HG02588 (cell line): ENCODE results near the gene ZPBP2.
"Not testable (repeated sequence)": the region's sequence is repeated elsewhere in the genome, so short reads cannot be mapped to it uniquely, and the experiment has no call there.

ENCODE experiments used
- ATAC-seq: cut with Tn5 transposase; IDR thresholded peaks from one replicate; pipeline ENCODE4 v1.9.1; 2021; ENCODE audit warnings: mild to moderate bottlenecking, moderate library complexity; ENCODE audit not compliant: unreplicated experiment

ZPBP2 gene

DNA sequence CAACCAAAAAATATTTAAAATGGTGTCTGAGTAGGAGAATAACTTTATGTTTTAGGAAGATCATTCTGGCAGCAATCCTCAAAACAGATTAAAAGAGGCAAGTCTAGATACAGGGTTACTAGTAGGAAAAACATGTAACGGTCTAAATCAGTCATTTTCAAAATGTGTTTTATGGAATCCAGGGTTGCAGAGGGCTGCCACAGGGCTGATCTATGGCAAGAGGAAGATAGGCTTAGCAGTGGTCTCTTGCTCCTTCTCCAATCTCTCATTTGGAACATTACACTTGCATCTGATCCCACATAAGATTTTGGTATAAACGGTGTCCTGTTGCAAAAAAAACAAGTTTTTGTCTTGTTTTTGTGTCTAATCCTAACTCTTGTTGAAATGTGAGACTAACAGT, 13.1 kb upstream of the ZPBP2 start:
- no peak for ATAC-seq

DNA sequence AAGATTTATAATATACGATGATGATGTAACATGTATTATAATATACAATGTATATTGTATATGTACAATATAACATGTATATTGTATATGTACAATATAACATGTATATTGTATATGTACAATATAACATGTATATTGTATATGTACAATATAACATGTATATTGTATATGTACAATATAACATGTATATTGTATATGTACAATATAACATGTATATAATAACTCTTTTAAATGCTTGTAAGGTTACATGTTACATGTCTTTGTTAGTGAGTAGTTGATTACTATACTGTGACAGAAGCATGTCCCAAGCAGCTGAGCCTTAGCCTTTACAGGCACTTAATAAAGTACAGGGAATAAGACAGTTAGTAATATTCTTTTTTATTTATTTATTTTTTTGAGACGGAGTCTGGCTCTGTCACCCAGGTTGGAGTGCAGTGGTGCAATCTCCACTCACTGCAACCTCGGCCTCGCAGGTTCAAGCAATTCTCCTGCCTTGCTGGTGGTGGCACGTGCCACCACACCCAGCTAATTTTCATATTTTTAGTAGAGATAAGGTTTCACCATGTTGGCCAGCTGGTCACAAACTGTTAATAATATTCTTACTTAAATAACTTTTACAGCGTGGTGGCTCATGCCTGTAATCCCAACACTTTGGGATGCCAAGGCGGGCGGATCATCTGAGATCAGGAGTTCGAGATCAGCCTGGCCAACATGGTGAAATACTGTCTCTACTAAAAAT, 11.9 kb upstream of the ZPBP2 start:
- ATAC-seq = not testable (repeated sequence)

DNA sequence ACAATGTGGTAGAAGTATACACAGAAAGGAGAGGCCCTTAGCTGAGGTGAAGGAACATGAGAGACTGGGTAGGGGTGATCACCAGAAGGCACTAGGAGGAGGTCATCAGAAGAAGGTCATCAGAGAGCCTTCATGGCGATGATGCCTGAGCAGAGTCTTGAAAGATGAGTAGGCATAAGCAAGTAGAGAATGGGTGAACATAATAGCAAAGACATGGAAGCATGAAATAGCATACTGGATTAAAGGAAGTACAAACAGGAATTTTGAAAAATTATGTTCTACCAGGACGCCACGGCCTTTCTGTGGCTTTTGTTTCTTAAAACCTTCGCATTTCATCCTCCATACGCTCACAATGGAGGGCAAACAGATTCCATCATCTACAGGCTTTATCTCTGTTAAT, 6.8 kb upstream of the ZPBP2 start:
- no peak for ATAC-seq

DNA sequence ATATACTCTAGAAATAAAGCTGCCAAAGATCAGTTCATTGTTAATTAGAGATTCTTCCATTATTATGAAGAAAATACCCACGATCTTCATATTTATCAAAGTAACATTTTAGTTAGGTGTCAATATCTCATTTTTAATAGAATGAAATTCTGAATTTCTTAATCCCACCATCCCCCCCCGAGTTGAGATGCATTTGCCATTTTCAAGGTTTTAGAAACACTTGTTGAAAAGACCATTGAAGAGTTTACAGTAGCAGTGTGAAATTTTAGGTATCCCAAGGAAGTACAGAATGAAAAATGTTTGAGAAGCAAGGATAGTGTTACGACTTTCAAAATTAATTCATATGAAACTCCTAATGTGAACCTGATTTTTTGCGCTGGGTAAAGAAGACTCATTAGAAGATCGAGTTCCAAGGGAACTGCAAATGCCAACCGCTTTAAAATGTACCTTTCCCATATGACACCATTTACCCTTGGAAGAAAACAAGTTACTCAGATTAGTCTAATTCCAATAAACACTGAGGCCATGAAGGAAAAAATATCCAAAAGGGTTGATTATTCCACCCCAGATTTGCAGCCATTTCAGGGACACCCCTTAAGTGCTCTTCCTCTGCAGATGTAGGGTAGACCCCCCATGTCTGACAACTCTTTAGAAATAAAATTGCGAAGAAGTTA, 4.6 kb upstream of the ZPBP2 start:
- no peak for ATAC-seq

DNA sequence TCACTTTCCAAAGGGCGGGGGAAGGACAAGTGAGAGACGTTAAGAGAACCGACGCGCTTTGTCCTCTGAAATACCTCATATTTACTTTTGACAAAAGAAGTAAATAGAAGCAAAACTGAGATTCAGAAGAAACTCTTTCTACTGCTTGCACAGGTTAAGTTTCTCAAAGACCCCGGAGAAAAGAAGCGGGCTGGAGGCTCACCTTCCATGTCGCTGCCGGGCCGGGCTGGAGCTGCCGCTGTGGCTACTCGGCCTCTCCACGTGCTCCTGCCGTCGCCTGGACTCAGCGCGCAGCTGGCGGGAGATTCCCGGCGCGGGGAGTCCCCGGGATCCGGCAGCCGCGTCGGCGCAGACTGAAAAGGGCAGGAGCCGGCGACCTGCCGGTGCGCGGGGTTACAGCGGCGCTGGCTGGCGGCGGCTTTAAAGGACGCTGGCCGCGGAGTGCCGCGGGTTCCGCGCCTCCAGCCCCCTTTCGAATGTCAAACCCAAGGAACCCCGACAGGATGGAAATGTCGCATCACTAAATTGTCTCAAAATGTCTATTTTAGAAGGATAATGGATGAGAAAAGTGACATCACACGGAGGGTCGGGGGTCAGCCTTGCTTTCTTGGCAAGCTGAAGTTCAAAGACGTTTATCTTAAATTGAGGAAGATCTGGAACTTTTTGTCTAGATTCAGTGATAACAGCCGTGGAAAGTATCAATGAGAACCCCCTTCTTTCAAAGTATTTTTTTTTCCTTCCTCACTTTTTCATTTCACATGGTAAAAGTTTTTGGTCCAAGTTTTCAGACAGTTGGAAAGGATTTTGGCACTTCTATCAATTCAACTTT, 3.9 kb upstream of the ZPBP2 start, which contains the start of gene IKZF3:
TSS of gene IKZF3 (minus strand) at position 395 of the 829 bp plus-strand sequence. CDS start at position 209, 186 bp downstream.
- ATAC-seq = peak; percentile 39

DNA sequence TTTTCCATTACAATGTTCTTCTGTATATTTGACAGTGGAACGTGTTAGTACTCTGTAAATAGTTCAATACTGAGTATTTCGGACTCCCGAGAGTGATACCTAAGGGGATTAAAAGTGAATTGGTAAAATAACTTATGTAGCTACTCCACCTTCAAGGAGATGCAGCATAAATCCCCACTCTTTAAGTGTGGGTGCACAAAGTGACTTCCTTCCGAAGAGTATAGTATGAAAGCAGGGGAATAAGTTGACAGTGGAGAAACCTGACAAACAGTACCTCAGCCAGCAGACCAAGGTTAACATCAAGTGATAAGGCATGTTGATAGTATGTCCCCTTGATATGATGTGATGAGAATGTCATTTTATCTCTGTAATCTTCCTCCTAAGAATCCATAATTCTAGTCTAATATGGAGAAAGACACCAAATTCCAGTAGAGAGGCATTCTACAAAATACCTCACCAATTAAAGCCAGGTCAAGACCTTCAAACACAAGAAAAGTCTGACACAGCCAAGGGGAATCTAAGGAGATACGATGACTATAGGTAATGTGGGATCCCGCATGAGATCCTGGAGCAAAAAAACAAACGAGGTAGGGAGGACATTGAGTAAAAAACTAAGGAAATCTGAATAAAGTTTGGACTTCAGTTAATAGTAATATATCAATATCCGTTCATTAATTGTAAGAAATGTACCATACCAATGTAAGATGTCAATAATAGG, 1.8 kb upstream of the ZPBP2 start:
- ATAC-seq = no peak

DNA sequence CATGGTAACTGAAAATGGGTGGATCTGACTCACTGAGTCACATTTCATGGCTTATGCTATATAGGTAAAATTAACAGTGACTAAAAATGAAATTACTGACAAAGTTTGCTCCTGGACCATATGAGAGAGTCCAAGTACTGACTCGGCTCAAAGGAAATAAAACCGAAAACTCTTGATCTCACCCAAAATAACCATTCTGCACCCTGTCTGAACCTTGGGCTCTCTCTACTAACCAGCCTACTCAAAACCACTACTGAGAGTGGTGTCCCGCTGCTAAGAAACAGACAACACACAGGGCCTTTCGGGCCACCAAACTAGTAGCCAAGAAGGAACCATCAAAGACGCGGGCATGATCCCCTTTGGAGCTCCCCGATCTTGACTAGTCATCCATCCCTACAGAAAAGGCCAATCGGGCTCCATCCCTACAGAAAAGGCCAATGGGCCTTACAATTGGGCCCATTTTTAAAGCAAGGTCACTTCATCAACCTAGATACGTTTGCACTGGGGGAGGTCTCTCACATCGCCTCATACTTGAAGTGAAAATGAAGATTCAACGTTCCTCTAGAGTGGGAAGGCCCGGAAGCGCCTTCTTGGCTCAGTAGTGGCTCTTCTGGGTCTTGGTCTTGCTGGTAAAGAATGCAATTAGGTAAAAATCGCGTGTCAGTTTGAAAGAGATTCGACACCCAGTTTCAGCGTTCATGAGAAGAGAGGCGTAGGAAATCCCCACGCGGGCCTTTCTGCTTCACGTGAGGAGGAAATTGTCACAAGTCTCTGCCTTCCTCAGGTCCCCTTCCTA, 720 bp upstream of the ZPBP2 start:
- peak; percentile 53 for ATAC-seq

DNA sequence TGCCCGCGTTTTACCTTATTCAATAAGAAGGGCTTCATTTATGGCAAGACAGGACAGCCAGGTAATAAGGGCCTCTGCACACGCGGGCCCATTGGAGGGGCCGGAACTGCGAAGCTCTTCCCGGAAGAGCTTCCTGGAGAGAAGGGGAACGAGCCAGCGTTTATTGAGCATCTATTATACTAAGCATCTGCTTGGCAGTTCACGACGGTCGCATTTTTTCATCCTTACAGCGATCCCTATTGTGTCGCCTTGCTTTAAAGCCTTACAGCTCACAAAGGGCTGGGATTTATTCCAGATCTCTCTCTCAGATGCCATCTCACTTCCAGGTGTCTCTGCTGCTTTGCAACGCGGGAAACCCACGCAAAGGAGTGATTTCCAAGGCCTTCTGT, 546 bp downstream of the ZPBP2 start:
- no peak for ATAC-seq

DNA sequence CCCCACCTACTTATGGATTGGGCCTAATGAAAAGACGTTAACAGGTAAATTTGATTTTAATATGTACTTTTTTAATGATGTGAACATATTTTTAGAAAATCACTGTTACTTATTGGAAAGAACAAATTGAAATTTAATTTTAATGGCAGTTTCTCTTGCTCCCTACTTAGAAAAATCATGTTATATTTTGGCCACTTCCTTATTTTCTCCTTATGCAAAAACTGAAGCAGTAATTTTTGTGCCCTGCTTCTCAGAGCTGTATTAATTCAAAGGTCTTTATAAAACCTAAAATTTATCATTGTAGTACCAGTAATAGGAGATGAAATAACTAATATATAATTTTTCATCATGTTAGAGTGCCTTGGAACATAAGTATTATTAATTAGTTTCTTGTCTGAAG, 2.8 kb downstream of the ZPBP2 start:
- ATAC-seq = no peak

DNA sequence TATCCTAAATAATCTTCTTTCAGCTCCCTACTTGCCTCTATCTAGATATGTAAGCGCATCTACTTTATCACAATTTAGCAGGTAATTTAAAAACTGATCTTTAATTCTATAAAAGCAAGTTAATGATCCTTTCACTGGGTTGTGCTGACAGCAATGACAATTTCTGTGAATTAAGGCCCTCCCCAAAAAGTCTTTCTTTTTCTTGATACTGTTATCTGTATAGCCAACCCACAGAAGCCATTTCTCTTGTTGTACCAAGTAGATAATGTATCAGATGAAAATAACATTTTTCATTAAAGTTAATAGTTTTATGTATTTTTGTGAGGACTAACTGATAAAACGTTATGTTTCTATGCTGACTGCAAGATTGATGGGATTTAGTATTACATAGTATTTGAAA, 3.8 kb downstream of the ZPBP2 start:
- no peak for ATAC-seq

DNA sequence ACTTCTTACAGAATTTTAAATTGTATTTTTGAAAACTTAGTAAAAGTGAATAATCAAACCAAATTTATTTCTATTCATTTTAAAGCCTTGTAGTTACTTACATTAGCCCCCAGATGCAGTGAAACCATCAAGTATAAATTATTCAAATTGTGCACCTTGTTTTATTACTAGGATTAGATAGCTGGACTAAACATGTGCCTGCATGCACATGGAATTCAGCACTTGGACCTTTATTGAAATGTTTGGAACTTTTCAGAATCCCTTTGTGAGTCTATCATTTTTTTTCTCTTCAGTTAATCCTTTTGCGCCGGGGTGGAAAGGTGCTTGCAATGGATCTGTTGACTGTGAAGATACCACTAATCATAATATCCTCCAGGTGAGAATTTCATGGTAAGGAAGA, 4.7 kb downstream of the ZPBP2 start:
- ATAC-seq = no peak

DNA sequence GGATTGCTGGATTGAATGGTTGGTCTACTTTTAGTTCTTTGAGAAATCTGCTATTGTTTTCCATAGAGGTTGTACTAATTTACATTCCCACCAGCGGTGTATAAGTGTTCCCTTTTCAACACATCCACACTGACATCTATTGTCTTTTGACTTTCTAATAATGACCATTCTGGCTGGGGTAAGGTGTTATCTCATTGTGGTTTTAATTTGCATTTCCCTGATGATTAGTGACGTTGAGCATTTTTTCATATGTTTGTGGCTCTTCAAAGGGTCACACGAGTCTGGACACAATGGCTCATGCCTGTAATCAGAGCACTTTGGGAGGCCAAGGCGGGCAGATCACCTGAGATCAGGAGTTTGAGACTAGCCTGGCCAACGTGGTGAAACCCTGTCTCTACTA, 18.1 kb downstream of the ZPBP2 start:
- ATAC-seq = not testable (repeated sequence)

DNA sequence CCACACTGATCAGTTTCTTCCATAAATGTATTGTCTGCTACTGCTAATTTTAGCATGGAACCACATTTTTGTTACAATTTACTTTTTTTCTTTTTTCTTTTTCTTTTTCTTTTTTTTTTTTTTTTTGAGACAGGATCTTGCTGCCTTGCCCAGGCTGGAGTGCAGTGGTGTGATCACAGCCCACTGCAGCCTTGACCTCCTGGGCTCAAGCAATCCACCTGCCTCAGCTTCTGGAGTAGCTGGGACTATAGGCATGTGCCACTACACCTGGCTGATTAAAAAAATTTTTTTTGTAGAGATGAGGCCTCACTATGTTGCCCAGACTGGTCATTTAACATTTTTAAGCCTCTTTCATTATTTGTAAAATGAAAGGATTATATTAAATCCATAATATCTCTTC, 19.1 kb downstream of the ZPBP2 start:
- ATAC-seq = no peak

DNA sequence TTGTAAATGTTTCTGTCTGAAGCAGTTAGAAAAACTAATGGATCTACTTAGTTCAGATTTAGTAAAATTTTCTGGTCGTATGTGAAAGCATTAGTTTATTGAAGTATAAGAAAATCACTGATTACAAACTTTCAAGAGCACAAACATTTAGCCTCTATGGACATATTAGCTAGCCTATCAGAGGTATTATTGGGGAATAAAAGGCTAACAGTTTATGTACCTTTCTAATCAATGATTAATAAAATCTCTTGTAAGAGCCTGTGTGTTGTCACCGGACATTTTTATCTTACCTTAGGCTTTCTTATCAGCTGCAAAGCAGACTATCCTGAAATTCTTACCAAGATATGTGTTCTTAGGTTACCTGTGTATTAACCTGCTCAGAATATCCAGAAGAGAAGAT, 21.2 kb downstream of the ZPBP2 start:
- ATAC-seq = no peak

DNA sequence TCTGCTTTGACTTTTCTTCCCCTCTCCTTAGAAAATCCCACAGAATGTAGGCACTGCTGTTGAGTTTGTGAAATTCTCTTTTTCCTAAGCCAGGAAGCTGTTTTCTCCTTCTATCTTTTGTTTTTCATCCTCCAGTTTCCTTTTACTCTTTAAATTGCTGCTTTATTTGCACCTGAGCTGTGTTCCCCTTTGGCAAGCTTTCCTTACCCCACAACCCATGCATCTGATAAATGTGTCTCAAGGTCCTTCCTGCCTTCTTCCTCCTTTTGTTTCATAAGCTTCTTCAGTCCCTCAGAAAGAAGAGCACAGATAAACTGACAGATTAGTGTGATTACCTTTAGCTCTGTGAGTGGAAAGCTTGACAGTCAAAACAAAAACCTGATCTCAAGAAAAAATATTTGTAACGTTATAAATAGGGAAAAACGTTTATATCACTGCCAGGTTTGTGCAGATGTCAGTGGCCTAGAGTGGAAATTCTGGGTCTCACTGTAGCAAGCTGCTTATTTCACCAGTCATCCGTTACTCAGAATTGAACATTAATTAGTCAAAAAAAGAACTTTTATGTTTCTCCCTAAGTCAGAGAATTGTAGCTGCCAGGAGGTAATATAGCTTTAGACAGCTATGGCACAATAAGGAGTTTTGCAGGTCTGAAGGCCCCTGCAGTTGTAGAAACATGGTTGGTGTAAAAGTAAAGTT, 26.8 kb downstream of the ZPBP2 start:
- ATAC-seq = no peak

DNA sequence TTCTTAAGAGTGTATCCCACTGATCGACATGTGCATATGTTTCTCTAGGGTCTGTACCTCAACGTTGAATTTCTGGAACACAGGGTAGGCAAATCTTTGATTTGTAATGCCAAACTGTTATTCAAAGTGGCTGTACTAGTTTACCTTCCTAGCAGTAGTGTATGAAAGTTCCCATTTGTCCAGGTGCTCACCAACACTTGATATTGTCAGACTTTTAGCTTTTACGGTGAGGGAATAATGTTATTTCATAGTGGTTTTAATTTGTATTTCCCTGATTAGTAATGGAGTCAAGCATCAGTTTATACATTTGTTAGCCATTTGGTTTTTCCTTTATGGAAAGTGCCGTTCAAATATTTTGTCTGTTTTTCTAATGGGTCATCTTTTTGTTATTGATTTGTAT, 30.1 kb downstream of the ZPBP2 start:
- no peak for ATAC-seq

DNA sequence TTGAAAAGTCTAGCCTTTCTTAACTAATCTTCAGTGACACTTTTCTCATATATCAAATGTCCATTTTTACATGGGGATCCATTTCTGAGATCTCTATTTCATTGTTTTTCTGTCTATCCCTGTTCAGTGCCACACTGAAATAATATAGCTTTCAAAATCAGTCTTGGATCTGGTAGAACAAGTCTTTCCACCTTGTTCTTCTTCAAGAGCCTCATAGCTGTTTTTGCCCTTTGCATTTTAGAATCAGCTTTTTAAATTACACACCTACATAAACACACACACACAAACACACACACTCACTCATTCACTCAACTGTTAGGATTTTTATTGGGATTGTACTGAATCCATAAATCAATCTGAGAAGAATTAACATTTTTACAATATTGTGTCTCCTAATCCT, 31.2 kb downstream of the ZPBP2 start:
- ATAC-seq = no peak

DNA sequence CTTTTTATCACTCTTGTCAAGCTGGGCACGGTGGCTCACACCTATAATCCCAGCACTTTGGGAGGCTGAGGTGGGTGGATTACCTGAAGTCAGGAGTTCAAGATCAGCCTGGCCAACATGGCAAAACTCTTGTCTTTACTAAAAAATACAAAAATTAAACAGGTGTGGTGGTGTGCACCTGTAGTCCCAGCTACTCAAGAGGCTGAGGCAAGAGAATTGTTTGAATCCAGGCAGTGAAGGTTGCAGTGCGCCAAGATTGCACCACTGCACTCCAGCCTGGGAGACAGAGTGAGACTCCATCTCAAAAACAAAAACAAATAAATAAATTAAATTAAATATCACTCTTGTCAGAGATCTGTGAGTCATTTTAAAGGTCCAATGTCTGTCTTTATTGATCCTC, 34.0 kb downstream of the ZPBP2 start:
- not testable (repeated sequence) for ATAC-seq

DNA sequence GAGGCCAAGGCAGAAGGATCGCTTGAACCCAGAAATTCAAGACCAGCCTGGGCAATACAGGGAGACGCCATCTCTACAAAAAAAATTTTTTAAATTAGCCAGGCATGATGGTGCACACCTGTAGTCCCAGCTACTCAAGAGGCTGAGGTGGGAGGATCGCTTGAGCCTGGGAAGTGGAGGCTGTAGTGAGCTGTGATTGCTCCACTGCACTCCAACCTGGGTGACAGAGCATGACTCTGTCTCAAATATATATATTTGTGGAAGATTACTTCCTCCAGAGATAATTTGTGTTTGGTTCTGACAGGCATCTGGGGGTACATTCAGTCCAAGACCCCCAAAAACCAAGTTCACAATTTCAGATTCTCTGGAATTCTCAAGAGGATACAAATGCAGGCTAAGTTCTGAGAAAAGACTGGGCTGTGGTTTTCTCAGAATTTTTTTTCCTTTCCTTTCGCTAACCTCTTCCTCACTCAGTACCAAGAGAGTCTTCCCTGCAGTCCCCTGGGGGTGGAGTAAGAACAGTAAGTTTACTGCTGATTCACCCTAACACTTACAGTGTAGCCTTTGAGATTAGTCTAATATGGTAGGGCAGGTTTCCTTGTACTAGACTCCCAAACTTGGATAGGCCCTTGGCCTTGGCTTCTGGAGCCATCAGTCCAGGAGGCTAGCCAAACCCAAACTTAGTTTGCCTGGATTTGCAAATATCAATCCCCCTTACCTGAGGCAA, 35.3 kb downstream of the ZPBP2 start:
- no peak for ATAC-seq
